Measurements from ENCODE around the gene NEB.

DNA sequence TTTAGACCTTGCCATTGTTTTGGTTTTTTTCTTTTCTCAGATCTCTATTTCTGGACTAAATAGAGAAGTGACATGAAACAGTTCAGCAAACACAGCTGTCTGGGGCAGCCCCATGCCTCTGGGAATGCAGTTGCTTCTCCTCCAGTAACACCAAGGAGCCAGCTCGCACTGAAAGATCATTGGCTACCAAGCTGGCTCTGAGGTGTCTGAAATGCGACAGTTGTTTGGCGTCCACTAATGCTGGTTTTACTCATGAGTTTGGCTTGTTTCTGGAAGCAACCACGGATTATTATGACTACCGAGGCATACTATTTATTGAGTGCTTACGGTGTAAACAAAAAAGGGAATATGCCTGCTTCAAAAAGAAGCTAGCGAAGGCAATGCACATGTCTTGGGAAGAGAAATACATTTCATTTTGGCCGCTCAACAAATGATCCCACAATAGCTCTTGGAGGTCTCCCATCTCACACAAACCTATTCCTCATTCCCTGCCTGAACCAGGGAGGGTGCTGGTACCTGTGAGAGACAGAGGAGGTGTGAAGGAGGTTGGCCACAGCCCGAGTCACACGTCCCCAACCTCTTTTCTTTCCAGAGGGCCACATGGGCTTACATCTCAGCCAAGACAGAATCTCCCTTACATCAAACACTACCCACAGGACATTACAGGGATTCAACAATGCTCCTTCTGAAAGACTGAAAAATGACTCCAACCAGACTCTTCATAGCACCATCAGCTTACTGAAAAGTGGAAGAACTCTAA lies 37.5 kb upstream of the NEB start:
- TF ChIP-seq, protein P1, sequence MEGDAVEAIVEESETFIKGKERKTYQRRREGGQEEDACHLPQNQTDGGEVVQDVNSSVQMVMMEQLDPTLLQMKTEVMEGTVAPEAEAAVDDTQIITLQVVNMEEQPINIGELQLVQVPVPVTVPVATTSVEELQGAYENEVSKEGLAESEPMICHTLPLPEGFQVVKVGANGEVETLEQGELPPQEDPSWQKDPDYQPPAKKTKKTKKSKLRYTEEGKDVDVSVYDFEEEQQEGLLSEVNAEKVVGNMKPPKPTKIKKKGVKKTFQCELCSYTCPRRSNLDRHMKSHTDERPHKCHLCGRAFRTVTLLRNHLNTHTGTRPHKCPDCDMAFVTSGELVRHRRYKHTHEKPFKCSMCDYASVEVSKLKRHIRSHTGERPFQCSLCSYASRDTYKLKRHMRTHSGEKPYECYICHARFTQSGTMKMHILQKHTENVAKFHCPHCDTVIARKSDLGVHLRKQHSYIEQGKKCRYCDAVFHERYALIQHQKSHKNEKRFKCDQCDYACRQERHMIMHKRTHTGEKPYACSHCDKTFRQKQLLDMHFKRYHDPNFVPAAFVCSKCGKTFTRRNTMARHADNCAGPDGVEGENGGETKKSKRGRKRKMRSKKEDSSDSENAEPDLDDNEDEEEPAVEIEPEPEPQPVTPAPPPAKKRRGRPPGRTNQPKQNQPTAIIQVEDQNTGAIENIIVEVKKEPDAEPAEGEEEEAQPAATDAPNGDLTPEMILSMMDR (conservative IDR thresholded peaks at IDR 0.05; ENCODE audit: low read depth, low read length): no peak
- TF ChIP-seq POLR2A (IDR thresholded peaks at IDR 0.05; ENCODE audit: low read depth, low read length) (no peak), MAZ (IDR thresholded peaks at IDR 0.05; ENCODE audit: borderline replicate concordance, low read depth, low read length) (no peak), RFX5 (IDR thresholded peaks at IDR 0.05; ENCODE audit: low read depth, low read length) (no peak)
- TF ChIP-seq, protein P2, sequence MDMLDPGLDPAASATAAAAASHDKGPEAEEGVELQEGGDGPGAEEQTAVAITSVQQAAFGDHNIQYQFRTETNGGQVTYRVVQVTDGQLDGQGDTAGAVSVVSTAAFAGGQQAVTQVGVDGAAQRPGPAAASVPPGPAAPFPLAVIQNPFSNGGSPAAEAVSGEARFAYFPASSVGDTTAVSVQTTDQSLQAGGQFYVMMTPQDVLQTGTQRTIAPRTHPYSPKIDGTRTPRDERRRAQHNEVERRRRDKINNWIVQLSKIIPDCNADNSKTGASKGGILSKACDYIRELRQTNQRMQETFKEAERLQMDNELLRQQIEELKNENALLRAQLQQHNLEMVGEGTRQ (IDR thresholded peaks at IDR 0.05; ENCODE audit: low read depth, low read length): no peak

Measured in IMR-90 (cell line).